AG04450 (cell line): Measurements from ENCODE around the gene ILDR1. TPM values are rescaled to one million over a fixed set of nuclear protein-coding genes. Genes with fewer than 3 reads are reported as not detected.

Source experiments
- CTCF ChIA-PET: fragments of 300-600, 350-600 bp; formaldehyde crosslinking; extraction: SDS; loops from one replicate; lab custom pipeline; 2022; ENCODE audit warnings: antibody characterized with exemption, inconsistent platforms; lab: Charles Lee
- POLR2A ChIA-PET: fragments of 350-600 bp; formaldehyde crosslinking; extraction: SDS; loops from one replicate; lab custom pipeline; 2021; ENCODE audit warnings: antibody characterized with exemption, inconsistent platforms; lab: Yijun Ruan, JAX
- DNase-seq: peaks from one replicate; pipeline ENCODE4 v3.0.0-alpha.2; 2011; ENCODE audit warnings: low read depth, low spot score
- H3K27ac ChIP-seq: one replicate; pipeline ENCODE4 v1.5.1; 2012; ENCODE audit warnings: low read depth, low read length, control low read depth
- H3K27me3 ChIP-seq: one replicate; pipeline ENCODE4 v1.6.0; 2012; ENCODE audit warnings: low read length; ENCODE audit not compliant: control insufficient read depth, insufficient read depth
- H3K4me3 ChIP-seq: 2 replicates; pipeline ENCODE4 v1.5.1; 2011; ENCODE audit warnings: mild to moderate bottlenecking, low read depth, low read length, control low read depth
- H3K9me3 ChIP-seq: 2 replicates; pipeline ENCODE4 v1.5.1; 2012; ENCODE audit warnings: low read length; ENCODE audit not compliant: control insufficient read depth, insufficient read depth
- CTCF ChIP-seq: IDR thresholded peaks from 2 replicates; pipeline ENCODE4 v1.5.1; 2011; ENCODE audit warnings: low read depth, low read length, control low read depth, inconsistent platforms
- polyA plus RNA-seq: library from polyadenylated mRNA; depleted of rRNA; stranded (reverse); fragments of >200 nt; gene quantifications from 2 replicates; pipeline ENCODE4 v1.2.3, GENCODE V29; 2011

Gene ILDR1
- polyA plus RNA-seq, 1 experiment: not detected

- no peak overlapping the region for H3K27ac ChIP-seq
- DNase-seq: no peak
- CTCF ChIA-PET: no interaction called here
- TF ChIP-seq CTCF: no peak
- POLR2A ChIA-PET: no interaction called here
- no peaks in the 10 kb centered on the region for H3K27me3 ChIP-seq
- H3K9me3 ChIP-seq: no peaks in the 10 kb centered on the region
- H3K4me3 ChIP-seq: no peak overlapping the region
These were observed 40.6 kb downstream of the ILDR1 start for GRCh38 chr3:121981473-121981872.

- no peak for TF ChIP-seq CTCF
- ChIA-PET CTCF (no interaction called here), POLR2A (no interaction called here)
- H3K4me3 ChIP-seq: no peak overlapping the region
- no peak for DNase-seq
- no peaks in the 10 kb centered on the region for H3K9me3 ChIP-seq
- no peaks in the 10 kb centered on the region for H3K27me3 ChIP-seq
- H3K27ac ChIP-seq: no peak overlapping the region
These were observed 41.6 kb downstream of the ILDR1 start for GRCh38 chr3:121980450-121980796.

GRCh38 chr3:121979734-121980449 lies 42.2 kb downstream of the ILDR1 start:
- TF ChIP-seq CTCF: no peak
- Histone ChIP-seq H3K27me3 (no peaks in the 10 kb centered on the region), H3K9me3 (no peaks in the 10 kb centered on the region), H3K27ac (no peak overlapping the region), H3K4me3 (no peak overlapping the region)
- no peak for DNase-seq
- ChIA-PET POLR2A (no interaction called here), CTCF (no interaction called here)

GRCh38 chr3:121979246-121979645 lies 42.8 kb downstream of the ILDR1 start:
- no peak for TF ChIP-seq CTCF
- ChIA-PET CTCF (no interaction called here), POLR2A (no interaction called here)
- no peaks in the 10 kb centered on the region for H3K9me3 ChIP-seq
- DNase-seq: no peak
- H3K27me3 ChIP-seq: no peaks in the 10 kb centered on the region
- H3K27ac ChIP-seq: no peak overlapping the region
- H3K4me3 ChIP-seq: no peak overlapping the region

- DNase-seq: no peak
- TF ChIP-seq CTCF: no peak
- no peak overlapping the region for H3K27ac ChIP-seq
- no peaks in the 10 kb centered on the region for H3K27me3 ChIP-seq
- ChIA-PET CTCF (interaction anchor here (0.9 kb wide), 1 partner anchor 37 kb away, joined by 3 read pairs; no protein-coding TSS in a partner anchor), POLR2A (no interaction called here)
- no peak overlapping the region for H3K4me3 ChIP-seq
- H3K9me3 ChIP-seq: no peaks in the 10 kb centered on the region
These were observed 45.3 kb downstream of the ILDR1 start for GRCh38 chr3:121976727-121977126.
